GM11168 (cell line): ENCODE measurements around the gene NCOR2.

Experiments
- in situ Hi-C: fragments of 300-500 bp; cut with MboI; formaldehyde crosslinking; loops from one replicate; pipeline ENCODE4 v1.12.0; 2022; ENCODE audit warnings: low sequenced_read_pairs; ENCODE audit not compliant: unreplicated experiment

The NCOR2 gene

DNA sequence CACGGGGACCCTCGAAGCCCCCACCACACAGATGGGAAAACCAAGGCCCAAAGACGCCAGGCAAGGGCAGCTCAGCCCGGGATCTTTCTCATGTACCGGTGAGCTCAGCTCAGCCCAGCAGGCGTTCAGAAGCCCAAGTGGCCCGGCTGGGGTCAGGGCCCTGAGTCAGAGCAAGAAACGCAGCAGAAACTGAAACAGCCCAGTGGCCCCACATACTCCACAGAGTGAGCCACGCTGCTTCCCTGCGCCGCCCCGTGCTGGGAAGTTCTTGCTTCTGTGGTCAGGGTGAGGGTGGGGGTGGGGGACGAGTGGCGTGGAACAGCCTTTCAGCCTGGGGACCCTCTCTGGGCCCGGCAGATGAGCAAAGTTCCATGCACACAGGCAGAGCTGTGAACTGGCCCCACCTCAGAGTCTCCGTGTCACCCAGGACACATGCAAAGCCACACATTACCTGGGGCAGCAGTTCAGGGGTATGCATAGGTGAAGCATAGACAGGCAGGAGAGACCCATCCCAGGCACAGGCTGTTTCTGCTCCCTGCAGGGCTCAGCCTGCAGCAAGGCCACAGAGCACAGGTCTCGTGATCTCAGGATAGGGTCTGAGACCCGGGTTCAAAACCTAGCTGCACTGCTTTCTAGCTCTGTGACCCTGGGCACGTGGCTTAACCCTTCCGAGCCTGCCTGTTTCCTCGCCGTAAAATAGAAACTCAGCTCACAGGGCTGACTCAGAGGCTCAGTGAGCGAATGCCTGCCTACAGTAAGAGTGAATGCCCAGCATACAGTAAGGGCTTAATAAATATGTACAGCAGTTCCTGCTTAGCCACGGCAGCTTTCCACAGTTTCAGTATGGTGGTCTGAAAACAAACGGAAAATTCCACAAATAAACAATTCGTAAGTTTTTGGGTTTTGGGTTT, 21.6 kb downstream of the NCOR2 start:
- in situ Hi-C loops, result no loop called here

DNA sequence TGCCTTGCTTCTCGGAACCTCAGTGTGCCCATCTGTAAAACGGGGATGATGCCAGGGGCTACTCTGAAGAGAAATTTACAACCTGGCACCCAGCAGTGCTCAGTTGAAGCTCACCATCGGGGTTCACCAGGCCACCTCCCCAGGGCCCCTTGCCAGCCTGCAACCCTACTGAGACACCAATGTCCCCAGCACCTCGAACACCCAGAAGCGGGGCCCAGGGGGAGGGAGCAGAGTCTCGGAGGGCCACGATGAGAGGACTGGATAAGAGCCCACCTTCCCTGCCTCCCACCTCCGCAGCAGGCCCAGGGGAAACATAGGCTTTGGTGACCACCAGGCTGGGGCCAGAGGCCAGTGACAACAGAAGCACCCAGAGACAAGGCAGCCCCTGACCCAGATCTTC, 22.4 kb downstream of the NCOR2 start:
- in situ Hi-C loops, result no loop called here

DNA sequence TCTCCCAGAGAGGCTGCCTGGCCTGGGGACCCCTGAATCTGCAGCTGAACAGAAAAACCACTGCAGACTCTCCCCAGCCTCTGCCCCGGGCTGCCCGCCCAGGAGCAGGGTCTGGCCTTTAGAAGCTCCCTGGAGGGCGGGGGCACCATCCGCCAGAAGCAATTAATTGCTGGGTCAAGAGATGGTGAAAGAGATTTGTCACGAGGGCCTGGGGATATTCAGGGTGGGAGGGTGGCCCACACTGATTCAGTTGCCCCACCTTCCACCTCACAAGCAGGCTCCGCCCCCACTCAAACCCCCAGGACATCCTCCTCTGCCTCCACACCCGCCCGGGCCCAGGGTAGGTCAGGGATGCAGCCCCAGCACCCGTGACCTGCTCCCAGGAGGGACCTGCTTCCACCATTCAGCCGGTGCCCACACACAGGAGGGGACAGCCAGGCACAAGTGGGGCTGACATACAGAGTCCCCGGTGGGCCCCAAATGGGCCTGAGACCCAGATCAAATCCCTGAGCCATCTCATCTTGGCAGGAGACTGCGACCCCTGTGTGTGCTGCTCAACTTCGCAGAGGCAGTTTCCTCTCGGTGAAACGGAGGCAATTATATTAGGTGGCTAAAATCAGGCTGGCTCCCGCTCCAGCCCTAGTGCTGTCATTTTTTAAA, 23.0 kb downstream of the NCOR2 start:
- in situ Hi-C loops, result no loop called here

DNA sequence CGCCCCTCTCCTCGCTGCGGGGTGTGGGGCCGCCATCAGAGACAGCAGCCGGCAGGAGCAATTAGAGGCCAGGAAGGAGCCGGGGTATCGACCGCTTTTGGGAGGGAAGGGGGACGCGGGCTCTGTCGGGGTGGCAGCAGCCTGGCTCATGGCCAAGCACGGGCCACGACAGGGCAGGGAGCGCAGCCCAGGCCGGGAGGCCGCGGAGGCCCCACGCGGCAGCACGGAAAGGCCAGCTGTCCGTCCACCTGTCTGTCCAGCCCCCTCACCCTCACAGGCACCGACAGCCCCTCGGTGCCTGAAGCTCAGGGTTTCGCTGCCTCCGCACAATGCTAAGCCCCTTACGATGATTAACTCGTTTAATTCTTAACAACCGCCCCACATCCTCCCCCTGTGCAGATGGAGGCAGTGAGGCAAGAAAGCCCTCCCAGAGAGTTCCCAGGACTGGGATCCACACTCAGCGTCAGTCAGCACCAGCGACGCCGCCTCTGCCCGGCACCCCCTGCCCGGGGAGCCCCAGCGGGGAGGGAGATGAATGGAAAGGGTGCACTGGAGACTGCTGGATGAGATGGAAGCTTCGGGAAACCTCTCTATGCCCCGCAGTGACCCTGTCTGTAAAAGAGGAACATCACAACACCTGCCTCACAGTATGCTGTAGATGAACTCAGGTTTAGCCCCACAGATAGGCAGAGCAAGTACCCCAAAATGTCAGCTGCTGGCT, 23.7 kb downstream of the NCOR2 start:
- in situ Hi-C loops, result no loop called here

DNA sequence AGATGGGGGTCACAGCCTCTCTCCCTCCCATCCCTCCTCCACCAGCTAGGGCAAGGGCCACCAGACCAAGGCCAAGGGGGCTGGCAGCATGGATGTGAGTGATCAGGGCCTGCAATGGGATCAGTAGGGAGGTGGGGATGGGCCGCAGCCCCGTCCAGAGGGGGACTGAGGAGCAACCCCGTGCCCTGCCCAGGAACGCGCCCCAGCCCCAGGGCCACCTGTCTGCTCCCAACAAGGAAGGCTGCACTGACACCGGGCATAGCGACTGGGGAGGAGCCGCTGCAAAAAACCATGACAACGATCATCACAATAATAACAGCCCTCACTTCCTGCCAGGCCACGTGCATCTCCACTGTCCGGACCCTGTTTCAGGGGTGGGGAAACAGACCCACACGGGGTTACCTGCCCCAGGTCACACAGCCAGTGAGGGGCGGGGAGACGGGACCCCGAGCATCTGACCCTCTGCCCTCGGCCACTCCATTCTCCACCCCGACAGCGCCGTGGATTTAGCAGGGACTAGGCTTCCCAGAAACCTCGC, 24.3 kb downstream of the NCOR2 start:
- in situ Hi-C loops, result no loop called here

DNA sequence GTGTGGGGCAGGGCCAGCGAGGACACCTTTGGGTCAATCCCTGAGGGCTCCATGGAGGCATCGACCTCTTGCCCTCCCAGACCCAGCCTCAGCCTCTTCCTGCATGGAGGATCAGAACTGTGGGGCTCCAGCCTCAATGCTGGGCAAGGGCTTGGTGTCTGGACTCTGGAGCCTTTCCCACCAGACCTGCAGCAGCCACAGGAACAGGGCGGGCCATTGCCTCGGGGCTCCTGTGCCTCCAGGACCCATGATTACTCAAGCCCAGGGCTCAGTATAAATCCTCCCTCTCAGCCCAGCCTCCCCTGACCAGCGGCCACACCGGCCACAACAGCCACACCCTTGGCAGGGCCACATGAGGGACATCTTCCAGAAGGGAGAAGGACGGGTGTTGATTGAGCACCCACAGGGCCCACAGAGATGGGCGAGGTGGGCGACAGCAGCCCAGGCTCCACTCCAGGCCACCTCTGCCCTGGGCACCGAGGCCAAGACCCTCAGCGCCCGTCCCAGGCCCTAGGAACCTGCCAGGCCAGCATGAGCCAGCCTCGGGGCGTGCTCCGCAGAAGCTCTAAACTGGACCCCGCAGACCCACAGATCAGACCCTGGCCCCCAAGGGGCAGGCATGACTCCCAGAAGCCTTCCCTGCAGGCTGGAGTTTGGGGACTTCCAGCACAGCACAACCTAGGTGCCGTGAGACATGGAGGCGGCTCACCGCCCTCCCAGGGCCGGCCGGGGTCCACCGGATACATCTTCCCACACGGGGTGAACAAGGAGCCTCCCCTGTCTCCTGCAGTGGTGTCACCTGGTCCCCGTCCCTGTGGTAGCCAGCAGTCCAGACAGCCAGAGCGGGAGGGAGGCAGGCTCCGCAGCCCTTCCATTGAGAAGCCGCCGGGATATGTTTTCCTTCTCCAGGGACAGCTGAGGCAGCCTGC, 25.1 kb downstream of the NCOR2 start:
- in situ Hi-C loops, result no loop called here

DNA sequence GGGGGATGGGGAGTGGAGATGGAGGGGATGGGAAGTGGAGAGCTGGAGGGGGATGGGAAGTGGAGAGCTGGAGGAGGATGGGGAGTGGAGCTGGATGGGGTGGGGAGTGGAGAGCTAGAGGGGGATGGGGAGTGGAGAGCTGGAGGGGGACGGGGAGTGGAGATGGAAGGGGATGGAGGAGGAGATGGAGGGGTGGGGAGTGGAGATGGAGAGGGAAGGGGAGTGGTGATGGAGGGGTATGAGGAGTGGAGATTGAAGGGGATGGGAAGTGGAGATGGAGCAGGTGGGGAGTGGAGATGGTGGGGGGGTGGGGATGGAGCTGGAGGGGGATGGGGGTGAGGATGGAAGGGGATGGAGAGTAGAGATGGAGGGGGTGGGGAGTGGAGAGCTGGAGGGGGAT, 26.1 kb downstream of the NCOR2 start:
- in situ Hi-C loops, result no loop called here

DNA sequence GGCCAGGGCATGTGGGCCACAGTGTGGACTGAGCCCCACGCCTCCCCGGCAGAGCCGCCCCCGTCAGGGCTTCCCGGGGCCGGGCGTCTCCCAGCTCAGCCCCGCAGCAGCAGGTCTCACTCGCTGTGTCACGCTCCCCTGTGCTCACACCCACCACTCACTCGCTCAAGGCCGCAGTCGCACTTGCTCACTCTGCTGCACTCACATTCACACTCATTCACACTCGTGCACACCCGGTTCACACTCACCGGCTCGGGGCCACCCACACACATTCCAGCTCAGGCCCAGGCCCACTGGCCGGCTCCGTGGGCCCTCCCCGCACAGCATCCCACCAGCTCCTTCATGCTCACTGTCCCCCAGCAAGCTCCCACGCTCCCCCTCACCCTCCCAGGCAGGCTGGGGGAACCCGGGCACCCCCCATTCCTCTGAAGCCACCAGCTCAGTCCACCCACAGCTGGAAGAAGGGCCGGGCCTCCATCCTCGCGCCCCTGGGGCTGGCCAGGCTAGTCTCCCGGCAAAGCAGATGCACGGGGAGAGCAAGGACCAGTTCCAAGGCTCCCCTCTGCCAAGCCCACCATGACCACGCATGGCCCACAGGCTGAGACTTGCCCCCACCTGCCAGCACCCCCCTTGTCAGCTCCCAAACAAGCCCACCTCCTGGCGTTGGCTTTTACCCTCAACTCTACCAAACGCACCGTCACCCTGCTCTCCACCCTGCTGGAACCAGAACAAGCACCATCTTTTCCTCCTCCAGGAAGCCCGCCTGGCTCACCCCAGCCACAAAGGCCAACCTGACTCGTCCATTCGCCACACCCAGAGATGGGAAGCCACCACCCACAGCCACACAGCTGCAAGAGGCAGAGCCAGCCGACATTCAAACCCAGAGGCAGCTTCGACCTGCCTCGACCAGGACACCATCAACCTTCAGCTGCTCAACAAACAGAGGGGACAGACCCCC, 28.0 kb downstream of the NCOR2 start:
- in situ Hi-C loops, result no loop called here

DNA sequence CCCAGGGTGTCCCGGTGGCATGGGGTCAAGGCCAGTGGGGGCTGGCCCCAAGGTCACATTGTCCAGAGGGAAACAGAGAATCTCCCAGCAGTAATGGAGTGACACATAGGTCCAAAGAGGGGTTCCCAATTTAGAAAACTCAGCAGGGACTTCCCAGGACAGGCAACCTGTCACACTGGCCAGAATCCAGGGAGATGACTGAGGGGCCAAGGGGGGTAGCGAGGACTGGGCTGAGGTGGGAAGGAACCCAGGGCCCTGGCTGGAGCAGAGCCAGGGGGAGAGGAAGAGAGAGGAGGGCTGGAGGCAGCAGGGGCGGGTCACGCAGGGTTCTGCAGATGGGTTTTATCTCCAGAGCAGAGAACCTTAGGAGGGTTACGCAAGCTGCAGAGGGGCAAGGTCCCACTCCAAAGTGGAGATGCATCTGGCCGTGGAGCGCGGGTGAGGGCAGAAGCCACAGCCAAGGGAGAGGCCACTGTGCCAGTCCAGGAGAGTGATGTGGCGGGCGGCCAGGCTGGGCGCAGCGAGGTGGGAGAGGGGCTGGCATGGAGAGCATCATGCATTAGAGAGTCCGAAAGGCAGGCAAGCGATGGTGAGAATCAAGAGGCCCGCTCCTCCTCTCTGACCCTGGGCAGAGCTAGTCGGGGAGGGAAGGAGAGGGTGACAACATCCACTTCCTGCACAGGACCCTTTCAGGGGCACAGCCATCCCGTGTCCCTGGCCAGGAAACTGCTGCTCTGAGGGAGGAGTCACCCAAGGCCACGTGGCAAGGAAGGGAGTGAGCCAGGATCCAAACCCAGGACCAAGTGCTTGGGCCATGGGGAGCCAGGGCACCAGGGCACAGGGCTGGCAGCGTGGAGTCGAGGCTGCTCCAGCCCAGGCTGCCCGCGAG, 29.0 kb downstream of the NCOR2 start:
- in situ Hi-C loops, result no loop called here

DNA sequence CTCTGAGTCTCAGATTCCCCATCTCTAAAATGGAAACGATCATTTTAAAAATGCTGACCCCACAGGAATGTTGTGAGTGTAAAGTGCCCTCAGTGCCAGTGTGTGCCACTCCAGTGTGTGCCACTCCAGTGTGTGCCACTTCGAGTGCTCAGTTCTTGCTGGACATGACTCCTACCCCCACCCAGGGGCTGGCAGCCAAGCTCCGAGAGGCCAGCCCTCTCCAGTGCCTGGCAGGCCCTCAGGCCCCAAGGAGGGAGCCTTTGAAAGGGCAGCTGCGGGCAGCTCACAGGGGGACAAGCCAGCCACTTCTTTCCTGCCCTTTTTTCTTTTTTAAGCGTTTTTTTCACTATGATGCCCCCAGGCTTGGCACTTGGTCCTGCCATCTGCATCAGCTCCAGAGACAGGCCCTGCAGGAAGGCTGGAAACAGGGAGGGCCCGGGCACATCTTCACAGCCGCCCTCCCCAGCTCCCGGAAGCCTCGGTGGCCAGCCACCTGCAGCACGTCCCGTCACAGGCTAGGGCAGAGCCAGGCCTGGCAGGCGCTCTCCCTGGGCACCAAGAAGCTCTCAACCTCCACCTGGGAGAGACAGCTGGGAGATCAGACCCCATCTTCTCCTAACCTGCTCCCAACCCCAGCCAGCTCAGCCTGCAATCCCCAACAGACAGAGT, 29.8 kb downstream of the NCOR2 start:
- in situ Hi-C loops, result no loop called here

DNA sequence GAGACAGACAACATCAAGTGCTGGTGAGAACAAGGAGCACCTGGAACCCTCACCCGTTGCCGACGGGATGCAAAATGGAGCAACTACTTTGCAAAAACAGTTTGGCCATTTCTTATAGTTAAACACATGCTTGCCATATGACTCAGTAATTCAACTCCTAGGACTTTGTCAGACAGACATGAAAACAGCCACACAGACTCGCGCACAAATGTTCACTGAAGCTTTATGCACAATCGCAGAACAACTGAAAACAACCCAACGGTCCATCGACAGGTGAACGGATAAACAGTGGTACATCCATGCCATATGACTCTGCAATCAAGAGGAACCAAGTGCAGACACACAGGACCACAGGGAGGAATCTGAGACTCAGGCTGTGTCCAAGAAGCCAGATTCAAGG, 30.8 kb downstream of the NCOR2 start:
- in situ Hi-C loops, result no loop called here

DNA sequence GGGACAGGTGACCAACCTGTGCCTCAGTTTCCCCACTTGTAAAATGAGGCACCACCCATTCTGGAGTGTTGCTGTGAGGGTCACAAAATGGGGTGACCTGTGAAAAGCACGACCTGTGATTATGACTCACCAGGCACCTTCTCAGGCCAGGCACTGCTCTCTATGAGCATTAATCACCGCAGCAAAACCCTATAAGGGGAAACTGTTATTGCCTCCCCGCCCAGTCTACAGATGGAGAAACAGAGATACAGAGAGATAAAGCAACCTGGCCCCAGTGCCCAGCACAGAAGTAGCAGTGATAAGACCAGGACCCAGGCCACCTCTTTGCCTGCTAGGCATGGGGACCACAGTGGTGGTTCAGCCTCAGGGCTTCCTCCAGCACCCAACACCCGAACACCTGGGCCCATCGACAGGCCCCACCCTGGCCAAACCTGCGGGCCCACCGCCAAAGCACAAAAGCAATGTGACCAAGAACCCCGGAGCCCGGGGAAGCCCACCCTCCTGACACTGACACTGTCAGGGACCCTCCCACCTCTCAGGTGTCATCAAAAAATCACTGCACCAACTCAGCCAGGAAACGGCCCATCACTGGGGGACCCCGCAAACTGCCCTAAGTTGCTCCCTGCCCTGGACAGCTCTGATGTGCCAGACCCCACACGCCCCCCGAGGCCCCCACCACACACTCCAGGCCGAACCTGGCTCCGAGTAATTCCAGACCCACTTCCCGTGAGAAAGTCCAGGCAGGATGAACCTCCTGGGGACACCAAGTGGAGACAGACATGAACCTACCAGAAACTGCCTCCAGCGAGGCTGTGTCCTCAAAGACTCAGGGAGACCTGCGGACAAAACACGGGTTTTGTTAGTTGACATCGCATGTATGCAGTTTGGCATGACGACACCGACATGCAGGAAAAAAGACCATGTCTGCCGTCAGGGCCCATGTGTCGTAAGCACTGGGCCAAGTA, 32.4 kb downstream of the NCOR2 start:
- in situ Hi-C loops, result no loop called here

DNA sequence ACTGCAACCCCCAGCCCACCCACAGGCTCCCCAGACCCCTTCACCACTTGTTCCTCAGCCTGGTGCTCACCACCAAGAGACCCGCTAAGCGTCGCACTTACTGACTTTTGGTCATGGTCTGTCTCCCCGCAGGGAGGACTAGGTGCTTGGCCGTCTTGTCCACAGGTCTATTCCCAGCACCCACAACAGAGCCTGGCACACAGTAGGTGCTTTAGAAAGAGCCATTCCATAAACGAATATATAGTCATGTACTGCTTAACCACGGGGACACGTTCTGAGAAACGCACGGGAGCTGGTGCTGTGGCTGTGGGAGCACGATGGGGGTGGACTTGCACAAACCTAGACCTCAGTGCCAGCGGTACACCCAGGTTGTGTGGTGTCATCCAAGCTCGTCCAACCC, 34.0 kb downstream of the NCOR2 start:
- in situ Hi-C loops, result no loop called here

DNA sequence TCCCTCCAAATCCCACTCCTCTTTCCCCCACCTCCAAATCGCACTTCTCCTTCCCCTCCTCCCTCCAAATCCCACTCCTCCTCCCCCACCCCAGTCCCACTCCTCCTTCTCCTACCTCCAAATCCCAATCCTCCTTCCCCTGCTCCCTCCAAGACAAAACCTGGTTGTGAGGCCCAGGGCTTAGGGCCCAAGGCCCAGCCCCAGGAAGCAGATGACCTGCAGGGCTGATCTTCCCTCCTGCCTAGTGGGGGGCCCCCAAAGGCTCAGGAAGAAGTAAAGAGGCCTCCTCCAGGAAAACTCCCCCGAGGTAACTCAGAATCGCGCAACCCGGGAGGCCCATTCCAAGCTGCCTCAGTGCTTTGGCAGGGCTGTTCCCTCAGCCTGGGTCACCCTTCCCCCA, 34.4 kb downstream of the NCOR2 start:
- in situ Hi-C loops, result no loop called here

DNA sequence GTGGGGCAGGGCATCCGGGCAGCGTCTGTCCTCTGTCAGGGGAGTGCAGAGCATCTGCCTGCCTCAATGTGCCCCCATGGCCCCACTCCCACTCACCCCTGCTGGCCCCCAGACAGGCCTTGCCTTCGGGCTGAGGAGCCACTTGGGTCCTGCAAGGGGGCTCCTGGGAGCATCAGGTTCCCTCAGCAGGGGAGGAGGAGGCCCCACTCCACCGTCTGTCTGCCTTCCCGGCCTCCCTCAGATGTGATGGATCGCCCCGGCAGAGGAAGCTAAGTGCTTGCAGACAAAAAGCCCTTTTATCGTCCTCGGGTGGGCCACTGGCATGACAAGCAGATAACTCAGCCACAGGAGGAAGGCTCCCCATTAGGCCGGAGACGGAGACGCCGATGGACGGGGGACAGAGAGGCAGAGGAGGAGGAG, 35.1 kb downstream of the NCOR2 start:
- in situ Hi-C loops, result no loop called here

DNA sequence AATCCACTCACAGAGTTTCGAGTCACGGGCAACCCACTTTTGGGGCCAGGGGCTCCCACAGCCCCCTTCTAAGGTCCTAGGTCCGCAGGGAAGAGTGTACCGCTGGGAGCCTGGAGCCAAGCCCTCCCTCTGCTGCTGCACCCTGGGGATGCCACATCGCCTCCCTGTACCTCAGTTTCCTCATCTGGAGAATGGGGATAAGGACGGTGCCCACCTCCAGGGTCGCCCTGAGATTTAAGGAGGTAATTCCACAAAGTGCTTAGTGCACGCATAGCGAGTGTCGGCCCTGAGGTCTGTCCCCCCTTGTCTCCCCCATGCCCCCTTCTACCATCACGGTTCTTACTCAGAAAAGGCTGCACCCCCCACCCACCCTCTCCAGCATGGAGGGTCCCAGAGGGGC, 35.5 kb downstream of the NCOR2 start:
- in situ Hi-C loops, result no loop called here
